Stimulated activated naive CD8-positive, alpha-beta T cell treated with anti-CD3 and anti-CD28 coated beads, Interleukin-15, amount 100 ng/mL, for 72 hours (primary cell): ENCODE measurements around the gene THG1L.
"Not testable (repeated sequence)": the region's sequence is repeated elsewhere in the genome, so short reads cannot be mapped to it uniquely, and the experiment has no call there.

Experiments
- ATAC-seq: fragments of 150-1000 bp; cut with Tn5 transposase; 2 replicates; pipeline ENCODE4 v1.10.0; 2021; ENCODE audit warnings: mild to moderate bottlenecking, moderate library complexity
- DNase-seq, 2 donors: peaks; one replicate each; pipeline ENCODE4 v3.0.0; 2021 to 2022
- H3K27ac Mint-ChIP-seq, 2 donors: one replicate each; pipeline ENCODE4 v1.8.0; 2022; ENCODE audit warnings: mild to moderate bottlenecking in 2 of 2, mixed read lengths in 2 of 2, moderate library complexity in 2 of 2
- H3K27me3 Mint-ChIP-seq: one replicate; pipeline ENCODE4 v1.8.0; 2022; ENCODE audit warnings: mixed read lengths
- H3K4me1 Mint-ChIP-seq: one replicate; pipeline ENCODE4 v1.8.0; 2022; ENCODE audit warnings: mild to moderate bottlenecking, mixed read lengths
- H3K4me3 Mint-ChIP-seq, 2 donors: one replicate each; pipeline ENCODE4 v1.8.0; 2022; ENCODE audit warnings: mild to moderate bottlenecking in 2 of 2, mixed read lengths in 2 of 2, moderate library complexity in 1 of 2
- H3K9me3 Mint-ChIP-seq, 2 donors: one replicate each; pipeline ENCODE4 v1.8.0; 2022; ENCODE audit warnings: mixed read lengths in 2 of 2

THG1L gene

DNA sequence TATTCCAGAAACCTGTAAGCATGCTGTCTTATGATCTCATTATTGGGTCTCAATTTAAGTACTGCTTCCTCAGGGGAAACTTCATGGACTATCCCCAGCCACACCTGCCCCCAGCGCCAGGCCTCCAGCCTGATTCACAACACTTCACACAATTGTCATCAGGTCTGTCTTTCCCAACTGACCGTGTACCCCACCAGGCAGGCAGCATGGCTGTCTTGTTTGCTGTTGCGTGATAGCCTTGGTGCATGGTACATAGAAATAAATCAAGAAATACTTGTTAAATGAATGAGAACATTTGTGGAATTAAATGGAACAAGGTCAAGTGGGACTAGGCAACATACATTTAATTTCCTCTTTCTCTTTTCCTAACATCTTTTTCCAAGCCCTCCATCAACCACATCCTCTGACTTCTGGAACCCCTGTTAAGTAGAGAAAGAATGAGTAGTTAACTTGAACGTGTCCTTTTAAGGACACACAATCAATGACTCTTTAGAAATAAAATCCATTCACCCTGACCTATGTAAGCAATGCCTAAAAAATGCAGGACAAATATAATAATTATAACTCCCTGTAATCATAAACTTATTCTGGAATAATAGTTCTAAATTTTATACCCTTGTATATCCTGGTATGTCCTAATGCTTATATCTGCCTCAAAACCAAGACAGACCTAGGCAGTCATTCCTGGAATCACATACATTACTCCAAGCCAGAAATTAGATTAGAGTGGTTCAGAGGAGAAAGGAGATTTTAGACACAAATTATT, 17.2 kb upstream of the THG1L start:
- Mint-ChIP-seq H3K9me3 (no peaks in the 10 kb centered on the region), H3K27me3 (no peaks in the 10 kb centered on the region), H3K4me3 (no peak overlapping the region), H3K27ac (peak overlapping the region in 1 of 2 donors; percentile 36), H3K4me1 (peaks cover 11% of the 10 kb centered on the region)
- no peak for DNase-seq
- ATAC-seq: no peak

DNA sequence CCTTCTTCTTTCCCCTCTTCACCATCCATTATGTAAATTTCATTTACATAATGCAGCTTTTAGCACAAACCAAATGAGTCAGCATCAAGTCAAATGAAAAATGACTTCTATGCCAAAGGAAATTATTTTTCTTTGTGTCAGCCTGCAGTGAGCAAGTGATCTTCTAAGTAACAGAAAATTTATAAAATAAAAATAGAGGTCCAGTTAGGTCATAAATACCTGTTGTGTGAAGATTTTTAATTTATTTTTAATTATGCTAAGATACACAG, 16.7 kb upstream of the THG1L start:
- no peak overlapping the region for H3K4me3 Mint-ChIP-seq
- DNase-seq (no peak), ATAC-seq (no peak)
- no peaks in the 10 kb centered on the region for H3K27me3 Mint-ChIP-seq
- no peak overlapping the region for H3K27ac Mint-ChIP-seq
- H3K9me3 Mint-ChIP-seq: no peaks in the 10 kb centered on the region
- H3K4me1 Mint-ChIP-seq: peaks cover 11% of the 10 kb centered on the region

DNA sequence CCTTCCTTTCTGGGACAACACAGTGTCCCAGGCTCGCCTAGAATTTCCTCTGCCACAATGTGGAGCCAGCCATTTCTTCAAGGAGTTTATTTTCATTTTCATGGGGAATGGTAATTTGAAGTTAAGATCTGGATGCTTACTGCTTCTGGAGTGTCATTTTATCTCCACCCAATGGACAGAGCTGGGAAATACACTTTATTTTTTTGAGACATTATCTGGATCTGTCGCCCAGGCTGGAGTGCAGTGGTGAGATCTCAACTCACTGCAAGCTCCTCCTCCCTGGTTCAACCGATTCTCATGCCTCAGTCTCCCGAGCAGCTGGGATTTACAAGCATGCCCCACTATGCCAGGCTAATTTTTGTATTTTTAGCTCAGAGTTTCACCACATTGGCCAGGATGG, 12.7 kb upstream of the THG1L start:
- no peaks in the 10 kb centered on the region for H3K27me3 Mint-ChIP-seq
- DNase-seq: no peak
- no peak overlapping the region for H3K27ac Mint-ChIP-seq
- H3K9me3 Mint-ChIP-seq: peaks cover 0 to 7% of the 10 kb centered on the region in 2 donors
- no peak overlapping the region for H3K4me3 Mint-ChIP-seq
- peak; percentile 73 for ATAC-seq
- H3K4me1 Mint-ChIP-seq: peaks cover 11% of the 10 kb centered on the region

DNA sequence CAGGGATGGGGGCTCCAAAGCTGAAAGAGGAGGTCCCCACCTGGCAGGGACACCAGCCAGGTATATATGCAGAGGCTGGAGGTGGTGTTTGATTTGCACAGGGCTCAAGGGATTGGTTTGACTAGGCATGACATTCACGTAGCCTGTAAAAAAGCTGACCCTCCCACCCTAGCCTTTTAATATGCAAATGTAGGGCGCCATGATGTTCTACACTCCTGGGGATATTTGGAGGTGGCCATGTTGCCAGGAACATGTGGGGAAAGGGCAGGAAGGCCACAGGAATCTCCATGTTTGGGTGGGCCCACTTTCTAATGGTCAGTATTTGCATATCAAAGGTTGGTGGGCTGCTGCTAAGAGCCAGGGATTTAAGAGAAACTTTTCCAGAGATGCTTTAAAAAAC, 12.0 kb upstream of the THG1L start:
- Mint-ChIP-seq H3K27ac (no peak overlapping the region), H3K4me1 (peaks cover 11% of the 10 kb centered on the region), H3K4me3 (no peak overlapping the region), H3K9me3 (peaks cover 0 to 7% of the 10 kb centered on the region in 2 donors), H3K27me3 (no peaks in the 10 kb centered on the region)
- no peak for ATAC-seq
- no peak for DNase-seq

DNA sequence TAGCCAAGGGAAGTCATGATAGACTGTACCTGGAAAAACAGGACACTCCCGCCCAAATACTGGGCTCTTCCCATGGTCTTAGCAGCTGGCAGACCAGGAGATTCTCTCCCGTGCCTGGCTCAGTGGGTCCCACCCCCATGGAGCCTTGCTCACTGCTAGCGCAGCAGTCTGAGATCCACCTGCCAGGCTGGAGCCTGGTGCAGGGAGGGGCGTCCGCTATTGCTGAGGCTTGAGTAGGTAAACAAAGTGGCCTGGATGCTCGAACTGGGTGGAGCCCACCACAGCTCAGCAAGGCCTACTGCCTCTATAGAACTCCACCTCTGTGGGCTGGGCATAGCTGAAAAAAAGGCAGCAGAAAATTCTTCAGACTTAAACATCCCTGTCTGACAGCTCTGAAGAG, 10.1 kb upstream of the THG1L start:
- no peaks in the 10 kb centered on the region for H3K27me3 Mint-ChIP-seq
- ATAC-seq (no peak), DNase-seq (no peak)
- no peak overlapping the region for H3K27ac Mint-ChIP-seq
- no peak overlapping the region for H3K4me3 Mint-ChIP-seq
- peaks cover 11% of the 10 kb centered on the region for H3K4me1 Mint-ChIP-seq
- H3K9me3 Mint-ChIP-seq: peaks cover 7% of the 10 kb centered on the region in 2 donors

DNA sequence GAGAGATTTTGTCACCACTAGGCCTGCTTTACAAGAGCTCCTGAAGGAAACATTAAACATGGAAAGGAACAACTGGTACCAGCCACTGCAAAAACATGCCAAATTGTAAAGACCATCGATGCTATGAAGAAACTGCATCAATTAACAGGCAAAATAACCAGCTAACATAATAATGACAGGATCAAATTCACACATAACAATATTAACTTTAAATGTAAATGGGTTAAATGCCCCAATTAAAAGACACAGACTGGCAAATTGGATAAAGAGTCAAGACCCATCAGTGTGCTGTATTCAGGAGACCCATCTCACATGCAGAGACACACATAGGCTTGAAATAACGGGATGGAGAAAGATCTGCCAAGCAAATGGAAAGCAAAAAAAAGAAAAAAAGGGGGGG, 8.3 kb upstream of the THG1L start:
- not testable (repeated sequence) for H3K9me3 Mint-ChIP-seq, H3K27ac Mint-ChIP-seq, H3K4me1 Mint-ChIP-seq, H3K27me3 Mint-ChIP-seq, ATAC-seq, H3K4me3 Mint-ChIP-seq, DNase-seq

DNA sequence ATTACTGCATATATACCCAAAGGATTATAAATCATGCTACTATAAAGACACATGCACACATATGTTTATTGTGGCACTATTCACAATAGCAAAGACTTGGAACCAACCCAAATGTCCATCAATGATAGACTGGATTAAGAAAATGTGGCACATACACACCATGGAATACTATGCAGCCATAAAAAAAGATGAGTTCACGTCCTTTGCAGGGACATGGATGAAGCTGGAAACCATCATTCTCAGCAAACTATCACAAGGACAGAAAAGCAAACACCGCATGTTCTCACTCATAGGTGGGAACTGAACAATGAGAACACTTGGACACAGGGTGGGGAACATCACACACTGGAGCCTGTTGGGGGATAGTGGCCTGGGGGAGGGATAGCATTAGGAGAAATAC, 4.6 kb upstream of the THG1L start:
- H3K9me3 Mint-ChIP-seq, H3K27me3 Mint-ChIP-seq, H3K27ac Mint-ChIP-seq, DNase-seq, ATAC-seq, H3K4me3 Mint-ChIP-seq: not testable (repeated sequence)
- H3K4me1 Mint-ChIP-seq: peaks cover 22% of the 10 kb centered on the region

DNA sequence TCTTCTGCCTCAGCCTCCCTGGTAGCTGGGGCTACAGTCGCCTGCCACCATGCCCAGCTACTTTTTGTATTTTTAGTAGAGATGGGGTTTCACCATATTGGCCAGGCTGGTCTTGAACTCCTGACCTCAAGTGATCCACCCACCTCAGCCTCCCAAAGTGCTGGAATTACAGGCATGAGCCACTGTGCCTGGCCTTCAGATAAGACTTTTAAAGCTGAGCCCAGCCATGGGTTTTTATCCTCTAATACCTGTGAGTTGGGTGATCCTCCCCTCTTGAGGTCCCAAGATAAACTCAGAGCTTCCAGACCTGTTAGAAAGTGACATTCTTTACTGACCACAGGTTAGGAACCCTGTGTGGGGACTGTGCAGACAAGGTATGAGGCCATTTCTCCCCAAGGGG, 3.4 kb upstream of the THG1L start:
- H3K27me3 Mint-ChIP-seq, H3K27ac Mint-ChIP-seq: not testable (repeated sequence)

DNA sequence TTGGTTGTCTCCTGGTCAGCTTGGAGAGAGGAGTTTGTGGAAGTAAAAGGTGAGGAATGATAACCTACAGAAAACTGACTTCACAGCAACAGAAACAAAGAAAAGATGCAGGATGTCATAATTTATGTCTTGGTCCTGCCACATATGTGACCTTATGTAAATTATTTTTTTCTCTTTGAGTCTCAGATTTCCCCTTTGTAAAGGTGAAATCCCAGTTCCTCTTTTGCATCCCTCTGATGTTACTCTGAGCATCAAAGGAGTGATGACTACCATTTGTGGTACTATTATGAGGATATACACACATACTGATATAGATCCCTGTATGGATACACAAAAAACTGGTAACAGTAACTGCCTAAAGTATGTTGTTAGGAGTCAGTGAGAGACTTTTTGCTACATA, 1.4 kb upstream of the THG1L start:
- peak overlapping the region; percentile 18 to 29 for H3K4me3 Mint-ChIP-seq
- peak; percentile 83 for ATAC-seq
- H3K4me1 Mint-ChIP-seq: peaks cover 37% of the 10 kb centered on the region
- H3K9me3 Mint-ChIP-seq: peaks cover 0 to 7% of the 10 kb centered on the region in 2 donors
- H3K27me3 Mint-ChIP-seq: no peaks in the 10 kb centered on the region
- no peak for DNase-seq
- H3K27ac Mint-ChIP-seq: no peak overlapping the region

More for the DNA sequence above, 3.4 kb upstream of the THG1L start:
- DNase-seq, H3K9me3 Mint-ChIP-seq, H3K4me3 Mint-ChIP-seq, ATAC-seq: not testable (repeated sequence)
- H3K4me1 Mint-ChIP-seq: peaks cover 34% of the 10 kb centered on the region

DNA sequence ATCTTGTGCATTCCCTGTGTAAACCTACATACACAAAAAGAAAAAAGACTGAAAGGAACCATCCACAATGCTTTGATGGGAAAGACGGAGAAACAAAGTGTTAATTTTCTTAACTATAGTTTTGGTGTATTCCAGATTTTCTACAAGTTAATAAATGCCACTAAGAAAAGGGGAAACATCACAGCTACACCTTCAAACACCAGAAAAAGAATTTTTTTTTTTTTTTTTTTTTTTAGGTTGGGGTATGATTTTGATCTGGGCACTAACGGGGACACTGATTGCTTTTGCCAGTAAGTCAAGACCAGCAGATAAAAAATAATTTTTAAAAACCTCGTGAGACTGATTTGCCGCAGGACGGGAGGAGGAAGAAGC, 334 bp upstream of the THG1L start:
- ATAC-seq (no peak), DNase-seq (no peak)
- H3K27ac Mint-ChIP-seq: peak overlapping the region; percentile 89 to 96
- no peaks in the 10 kb centered on the region for H3K9me3 Mint-ChIP-seq
- peak overlapping the region; percentile 91 to 96 for H3K4me3 Mint-ChIP-seq
- peaks cover 37% of the 10 kb centered on the region for H3K4me1 Mint-ChIP-seq
- no peaks in the 10 kb centered on the region for H3K27me3 Mint-ChIP-seq

DNA sequence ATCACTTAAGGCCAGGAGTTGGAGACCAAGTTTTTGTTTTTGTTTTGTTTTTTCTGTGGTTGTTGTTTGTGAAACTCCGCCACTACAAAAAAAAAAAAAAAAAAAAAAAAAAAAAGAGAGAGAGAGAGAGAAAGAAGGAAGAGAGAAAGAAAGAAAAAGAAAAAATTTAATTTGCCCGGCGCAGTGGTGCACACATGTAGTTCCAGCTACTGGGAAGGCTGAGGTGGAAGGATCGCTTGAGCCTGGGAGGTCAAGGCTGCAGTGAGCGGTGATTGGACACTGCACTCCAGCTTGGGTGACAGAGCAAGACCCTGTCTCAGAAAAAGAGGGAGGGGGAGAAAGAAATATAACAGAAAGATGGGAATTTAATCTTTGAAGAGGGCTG, 902 bp downstream of the THG1L start:
- Mint-ChIP-seq H3K27ac (peak overlapping the region in 1 of 2 donors; percentile 55), H3K27me3 (no peaks in the 10 kb centered on the region), H3K9me3 (no peaks in the 10 kb centered on the region), H3K4me1 (peaks cover 37% of the 10 kb centered on the region), H3K4me3 (peak overlapping the region; percentile 91 to 96)
- ATAC-seq (no peak), DNase-seq (no peak)

DNA sequence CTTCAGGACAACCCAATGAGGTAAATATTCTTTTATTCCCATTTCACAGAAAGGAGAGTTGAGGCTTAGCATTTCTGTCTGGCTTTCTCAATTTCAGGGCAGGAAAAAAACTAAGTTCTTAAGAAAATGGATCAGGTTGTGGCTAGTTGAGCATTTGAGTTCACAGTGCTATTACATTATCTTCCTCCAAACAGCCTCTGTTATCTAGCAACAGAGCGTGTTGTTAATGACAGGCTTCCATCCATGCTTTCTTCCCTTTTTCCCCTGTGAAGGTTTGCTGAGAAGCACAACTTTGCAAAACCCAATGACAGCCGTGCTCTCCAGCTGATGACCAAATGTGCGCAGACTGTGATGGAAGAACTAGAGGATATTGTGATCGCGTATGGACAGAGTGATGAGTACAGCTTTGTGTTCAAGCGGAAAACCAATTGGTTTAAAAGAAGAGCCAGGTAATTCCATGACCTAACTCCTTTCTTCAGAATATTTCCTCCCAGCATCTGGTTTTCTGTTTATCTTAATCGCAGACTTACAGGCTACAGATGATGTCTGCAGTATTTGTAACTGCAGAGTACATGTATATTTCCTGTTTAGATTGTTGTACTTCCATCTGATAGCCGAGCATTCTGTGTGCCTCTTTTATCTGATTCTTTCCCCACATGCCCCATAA, 1.5 kb downstream of the THG1L start:
- Mint-ChIP-seq H3K27ac (no peak overlapping the region), H3K9me3 (no peaks in the 10 kb centered on the region), H3K4me1 (peaks cover 37% of the 10 kb centered on the region), H3K27me3 (no peaks in the 10 kb centered on the region), H3K4me3 (peak overlapping the region in 1 of 2 donors; percentile 18)
- ATAC-seq: no peak
- DNase-seq: no peak

DNA sequence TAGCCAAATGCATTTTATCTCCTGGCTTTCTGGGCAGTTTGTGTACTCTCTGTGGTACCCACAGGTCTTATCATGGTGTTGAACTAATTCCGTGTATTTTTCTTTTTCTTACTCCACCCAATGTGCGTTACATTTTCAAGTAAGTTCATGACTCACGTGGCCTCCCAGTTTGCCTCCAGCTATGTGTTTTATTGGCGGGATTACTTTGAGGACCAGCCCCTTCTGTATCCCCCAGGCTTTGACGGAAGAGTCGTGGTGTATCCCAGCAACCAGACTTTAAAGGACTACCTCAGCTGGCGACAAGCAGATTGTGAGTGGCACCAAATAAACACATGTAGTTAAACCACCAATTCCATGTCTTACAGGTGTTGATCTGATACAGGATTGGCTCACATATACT, 3.2 kb downstream of the THG1L start:
- Mint-ChIP-seq H3K27ac (no peak overlapping the region), H3K27me3 (no peaks in the 10 kb centered on the region), H3K9me3 (no peaks in the 10 kb centered on the region), H3K4me3 (no peak overlapping the region), H3K4me1 (peaks cover 34% of the 10 kb centered on the region)
- no peak for DNase-seq
- ATAC-seq: no peak

DNA sequence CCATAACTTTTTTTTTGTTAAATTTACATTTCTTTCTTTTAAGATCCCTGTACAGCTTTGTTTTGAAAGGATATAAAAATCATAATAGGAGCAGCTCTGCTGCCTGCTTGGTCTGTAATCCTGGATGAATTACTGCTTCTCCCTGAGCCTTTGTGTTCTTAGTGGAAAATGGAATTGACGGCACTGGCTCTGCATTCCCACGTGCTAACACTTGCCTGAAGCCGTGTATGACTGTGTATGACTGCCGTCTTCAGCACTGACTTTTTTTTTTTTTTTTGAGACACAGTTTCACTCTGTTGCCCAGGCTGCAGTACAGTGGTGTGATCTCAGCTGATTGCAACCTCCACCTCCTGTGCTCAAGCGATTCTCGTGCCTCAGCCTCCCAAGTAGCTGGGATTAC, 4.8 kb downstream of the THG1L start:
- Mint-ChIP-seq H3K9me3 (no peaks in the 10 kb centered on the region), H3K27ac (peak overlapping the region in 1 of 2 donors; percentile 27), H3K4me3 (no peak overlapping the region), H3K27me3 (no peaks in the 10 kb centered on the region), H3K4me1 (peaks cover 19% of the 10 kb centered on the region)
- ATAC-seq (no peak), DNase-seq (no peak)

DNA sequence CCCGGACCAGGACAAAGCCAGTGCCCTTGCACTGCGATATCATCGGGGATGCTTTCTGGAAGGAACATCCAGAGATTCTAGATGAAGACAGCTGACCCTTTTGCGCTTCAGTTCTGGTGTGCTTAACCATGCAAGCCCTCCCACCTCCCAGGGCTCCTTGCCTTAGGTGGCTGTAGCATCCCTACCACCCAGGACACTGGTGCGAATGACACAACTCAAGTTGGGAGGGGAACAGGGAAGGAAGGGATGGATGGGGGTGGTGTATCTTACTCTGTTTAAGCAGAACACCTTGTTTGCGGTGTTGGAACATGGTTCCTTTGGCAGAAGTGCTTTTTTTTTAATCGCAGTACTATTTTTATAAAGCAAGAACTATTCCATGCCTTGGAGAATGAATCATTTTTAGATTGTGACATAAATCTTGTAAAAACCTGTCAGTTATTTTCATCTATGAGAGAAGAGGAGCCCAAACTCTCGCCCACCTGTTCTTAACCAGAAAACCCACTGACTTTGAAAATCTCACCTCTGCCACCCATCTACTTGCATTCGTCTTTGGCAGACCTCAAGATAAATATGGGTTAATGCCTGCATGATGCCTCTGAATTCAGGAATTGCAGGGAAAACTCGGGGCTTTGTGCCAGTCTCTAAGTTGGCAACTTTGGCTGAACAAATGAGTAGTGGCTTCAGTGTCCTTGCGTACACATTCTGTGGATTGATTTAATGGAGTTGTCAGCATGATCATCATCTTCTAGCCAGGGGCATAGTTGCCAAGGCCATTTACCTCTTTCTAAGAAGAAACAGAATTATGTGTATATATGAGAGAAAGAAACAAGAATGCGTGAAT, 8.4 kb downstream of the THG1L start:
- no peaks in the 10 kb centered on the region for H3K27me3 Mint-ChIP-seq
- H3K27ac Mint-ChIP-seq: no peak overlapping the region
- DNase-seq (no peak), ATAC-seq (no peak)
- H3K9me3 Mint-ChIP-seq: no peaks in the 10 kb centered on the region
- H3K4me1 Mint-ChIP-seq: peaks cover 14% of the 10 kb centered on the region
- H3K4me3 Mint-ChIP-seq: no peak overlapping the region

DNA sequence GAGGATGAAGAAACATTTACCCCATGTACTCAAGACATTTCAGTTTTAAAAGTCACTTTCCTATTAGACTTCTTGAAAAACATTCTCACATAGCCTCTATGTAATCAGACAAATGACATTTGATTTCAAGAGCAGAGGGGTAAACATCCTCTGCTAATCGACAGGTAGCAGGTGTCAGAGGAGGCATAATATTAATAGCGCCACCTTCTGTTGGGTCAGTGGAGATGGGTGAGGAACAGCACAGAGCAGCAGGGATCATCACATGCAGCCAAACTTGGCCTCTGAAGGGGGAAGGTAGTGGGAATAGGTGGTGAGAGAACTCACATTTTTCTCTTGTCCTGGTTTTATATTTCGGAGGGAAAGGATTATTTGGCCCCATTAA, 9.0 kb downstream of the THG1L start:
- H3K27ac Mint-ChIP-seq: no peak overlapping the region
- peaks cover 19% of the 10 kb centered on the region for H3K4me1 Mint-ChIP-seq
- no peaks in the 10 kb centered on the region for H3K9me3 Mint-ChIP-seq
- no peak overlapping the region for H3K4me3 Mint-ChIP-seq
- DNase-seq: no peak
- no peak for ATAC-seq
- no peaks in the 10 kb centered on the region for H3K27me3 Mint-ChIP-seq
